Skeletal muscle tissue (tissue), 4 donors: ENCODE data around the gene SAMD3. TPM values are rescaled to one million over a fixed set of nuclear protein-coding genes. Genes with fewer than 3 reads are reported as not detected.
"Not testable (repeated sequence)": the region's sequence is repeated elsewhere in the genome, so short reads cannot be mapped to it uniquely, and the experiment has no call there.

ENCODE experiments used
- H3K27ac ChIP-seq: one replicate; pipeline ENCODE4 v1.7.0; 2013; ENCODE audit warnings: mild to moderate bottlenecking, low read depth, low read length, inconsistent platforms
- H3K27me3 ChIP-seq, 3 donors: one replicate each; pipeline ENCODE4 v1.7.0; 2013; ENCODE audit warnings: low read length in 3 of 3; ENCODE audit not compliant: control insufficient read depth in 3 of 3, insufficient read depth in 3 of 3
- H3K36me3 ChIP-seq, 3 donors: one replicate each; pipeline ENCODE4 v1.7.0; 2013; ENCODE audit warnings: low read length in 3 of 3; ENCODE audit not compliant: control insufficient read depth in 3 of 3, insufficient read depth in 3 of 3
- H3K4me1 ChIP-seq, 3 donors: one replicate each; pipeline ENCODE4 v1.7.0; 2013; ENCODE audit warnings: low read length in 3 of 3, mild to moderate bottlenecking in 3 of 3; ENCODE audit not compliant: control insufficient read depth in 3 of 3, insufficient read depth in 3 of 3
- H3K4me3 ChIP-seq, 3 donors: one replicate each; pipeline ENCODE4 v1.7.0; 2013; ENCODE audit warnings: low read length in 3 of 3
- H3K9ac ChIP-seq, 3 donors: one replicate each; pipeline ENCODE4 v1.7.0; 2013; ENCODE audit warnings: low read length in 3 of 3, mild to moderate bottlenecking in 3 of 3, moderate library complexity in 2 of 3, low read depth in 1 of 3
- H3K9me3 ChIP-seq, 3 donors: one replicate each; pipeline ENCODE4 v1.7.0; 2013; ENCODE audit warnings: low read length in 3 of 3; ENCODE audit not compliant: control insufficient read depth in 3 of 3
- total RNA-seq: library from RNA; depleted of rRNA; stranded (reverse); fragments of >200 nt; gene quantifications from one replicate; pipeline ENCODE4 v1.2.3, GENCODE V29; 2014
- donor health status: Osteomylitis.

SAMD3 gene
- total RNA-seq, 1 donor from 2014 or later: 8.9 TPM

DNA sequence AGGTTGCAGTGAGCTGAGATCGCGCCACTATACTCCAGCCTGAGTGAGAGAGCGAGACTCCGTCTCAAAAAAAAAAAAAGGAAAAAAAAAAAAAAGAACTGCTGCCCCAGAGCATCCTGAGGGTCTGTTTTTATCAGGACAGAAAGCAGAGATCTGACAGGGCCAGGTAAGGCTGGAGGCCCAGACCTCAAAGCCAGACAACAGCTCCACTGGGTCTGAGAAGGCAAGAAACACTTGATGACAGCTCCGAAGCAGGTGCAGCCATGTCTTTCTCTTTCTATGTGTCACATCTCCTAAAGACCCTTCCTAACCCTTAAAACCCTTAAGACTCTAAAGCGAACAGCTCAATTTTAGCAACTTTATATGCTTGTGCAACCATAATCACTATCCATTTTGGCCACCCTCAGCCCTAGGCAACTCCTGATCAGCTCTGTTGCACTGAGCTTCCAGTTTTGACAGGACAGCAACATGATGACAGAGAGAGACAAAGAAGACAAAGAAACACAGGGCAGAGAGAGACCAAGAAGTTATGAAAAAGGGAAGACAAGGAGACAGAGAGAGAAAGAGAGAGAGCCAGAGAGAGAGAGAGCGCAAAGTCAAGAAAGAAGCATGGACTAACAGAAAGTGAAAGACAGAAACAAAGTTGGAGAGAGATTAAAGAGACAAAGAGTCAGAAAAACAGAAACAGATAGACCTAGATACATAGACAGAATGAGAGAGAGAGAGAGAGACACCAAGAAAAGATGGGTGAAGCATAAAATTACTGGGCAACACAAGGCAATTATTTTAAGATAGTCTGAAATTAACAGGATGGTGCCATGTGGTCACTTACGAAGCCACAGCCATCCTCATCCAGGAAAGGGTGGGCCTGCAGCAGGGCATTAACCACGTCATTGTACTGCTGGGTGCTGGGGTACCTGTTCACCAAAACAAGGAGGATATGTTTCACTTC, 39.2 kb downstream of the SAMD3 start:
- Histone ChIP-seq H3K4me3 (no peak overlapping the region), H3K36me3 (no peaks in the 10 kb centered on the region), H3K4me1 (no peaks in the 10 kb centered on the region), H3K9me3 (no peaks in the 10 kb centered on the region), H3K9ac (no peak overlapping the region), H3K27me3 (no peaks in the 10 kb centered on the region), H3K27ac (no peak overlapping the region)

DNA sequence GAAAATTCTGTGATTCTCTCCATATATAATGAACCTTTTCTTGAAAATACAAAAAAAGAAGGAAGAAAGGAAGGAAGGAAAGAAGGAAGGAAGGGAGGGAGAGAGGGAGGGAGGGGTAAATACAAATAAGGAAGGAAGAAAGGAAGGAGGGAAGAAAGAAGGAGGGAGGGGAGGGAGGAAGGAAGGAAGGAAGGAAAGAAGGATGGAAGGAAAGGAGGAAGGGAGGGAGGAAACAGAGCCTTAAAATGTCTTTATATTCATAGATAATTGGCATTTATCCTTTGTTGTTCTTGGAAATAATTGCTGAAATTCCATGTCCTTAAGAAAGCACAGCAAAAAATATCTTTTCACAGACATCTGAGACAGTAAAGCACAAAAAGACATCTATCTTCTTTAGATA, 40.3 kb downstream of the SAMD3 start:
- Histone ChIP-seq H3K4me3 (no peak overlapping the region), H3K9me3 (no peaks in the 10 kb centered on the region), H3K9ac (no peak overlapping the region), H3K36me3 (no peaks in the 10 kb centered on the region), H3K4me1 (no peaks in the 10 kb centered on the region), H3K27ac (no peak overlapping the region), H3K27me3 (no peaks in the 10 kb centered on the region)

GRCh38 chr6:130178692-130179091, 44.1 kb downstream of the SAMD3 start:
- Histone ChIP-seq H3K4me3 (no peak overlapping the region), H3K27ac (no peak overlapping the region), H3K9ac (no peak overlapping the region), H3K9me3 (no peaks in the 10 kb centered on the region), H3K36me3 (no peaks in the 10 kb centered on the region), H3K4me1 (no peaks in the 10 kb centered on the region), H3K27me3 (no peaks in the 10 kb centered on the region)

DNA sequence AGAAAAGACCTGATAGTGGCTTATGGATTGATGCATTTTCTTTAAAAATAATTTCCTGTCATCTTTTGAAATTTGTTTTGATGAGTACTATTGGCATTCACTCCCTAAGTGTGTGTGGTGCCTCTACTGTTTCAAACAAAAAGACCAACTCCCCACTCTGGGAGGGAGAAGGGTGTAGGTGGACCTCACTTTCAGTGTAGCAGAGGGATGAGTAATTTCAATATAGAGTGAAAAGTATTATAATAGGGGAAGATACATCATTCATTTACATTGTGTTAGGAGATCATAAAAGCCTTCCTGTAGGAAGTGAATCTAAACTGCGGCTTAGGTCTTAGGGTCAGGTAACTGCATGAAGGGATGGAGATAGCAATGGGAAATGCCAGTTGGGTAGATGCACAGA, 46.4 kb downstream of the SAMD3 start:
- no peaks in the 10 kb centered on the region for H3K9me3 ChIP-seq
- no peaks in the 10 kb centered on the region for H3K27me3 ChIP-seq
- H3K4me1 ChIP-seq: no peaks in the 10 kb centered on the region
- no peaks in the 10 kb centered on the region for H3K36me3 ChIP-seq
- no peak overlapping the region for H3K27ac ChIP-seq
- no peak overlapping the region for H3K4me3 ChIP-seq
- H3K9ac ChIP-seq: no peak overlapping the region

DNA sequence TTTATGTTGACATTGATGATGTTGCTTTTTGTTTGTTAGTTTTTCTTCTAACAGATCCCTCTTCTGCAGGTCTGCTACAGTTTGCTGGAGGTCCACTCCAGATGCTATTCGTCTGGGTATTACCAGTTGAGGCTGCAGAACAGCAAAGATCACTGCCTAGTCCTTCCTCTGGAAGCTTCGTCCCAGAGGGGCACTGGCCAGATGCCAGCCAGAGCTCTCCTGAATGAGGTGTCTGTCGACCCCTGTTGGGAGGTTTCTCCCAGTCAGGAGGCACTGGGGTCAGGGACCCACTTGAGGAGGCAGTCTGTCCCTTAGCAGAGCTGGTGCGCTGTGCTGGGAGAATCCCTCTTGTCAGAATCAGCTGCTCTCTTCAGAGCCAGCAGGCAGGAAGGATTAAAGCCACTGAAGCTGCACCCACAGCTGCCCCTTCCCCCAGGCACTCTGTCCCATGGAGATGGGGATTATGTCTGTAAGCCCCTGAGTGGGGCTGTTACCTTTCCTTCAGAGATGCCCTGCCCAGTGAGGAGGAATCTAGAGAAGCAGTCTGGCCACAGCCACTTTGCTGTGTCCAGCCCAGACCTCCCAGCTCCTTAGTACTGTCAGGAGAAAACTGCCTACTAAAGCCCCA, 49.3 kb downstream of the SAMD3 start:
- not testable (repeated sequence) for H3K27me3 ChIP-seq, H3K4me3 ChIP-seq, H3K27ac ChIP-seq, H3K36me3 ChIP-seq, H3K9me3 ChIP-seq, H3K9ac ChIP-seq, H3K4me1 ChIP-seq

DNA sequence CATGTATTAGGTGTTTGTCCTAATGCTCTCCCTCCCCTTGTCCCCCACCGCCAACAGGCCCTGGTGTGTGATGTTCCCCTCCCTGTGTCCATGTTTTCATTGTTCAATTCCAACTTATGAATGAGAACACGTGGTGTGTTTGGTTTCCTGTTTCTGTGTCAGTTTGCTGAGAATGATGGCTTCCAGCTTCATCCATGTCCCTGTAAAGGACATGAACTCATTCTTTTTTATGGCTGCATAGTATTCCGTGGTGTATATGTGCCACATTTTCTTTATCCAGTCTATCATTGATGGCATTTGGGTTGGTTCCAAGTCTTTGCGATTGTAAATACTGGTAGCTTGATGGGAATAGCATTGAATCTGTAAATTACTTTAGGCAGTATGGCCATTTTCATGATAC, 52.6 kb downstream of the SAMD3 start:
- not testable (repeated sequence) for H3K9me3 ChIP-seq, H3K4me3 ChIP-seq, H3K27ac ChIP-seq, H3K36me3 ChIP-seq, H3K27me3 ChIP-seq, H3K9ac ChIP-seq, H3K4me1 ChIP-seq

DNA sequence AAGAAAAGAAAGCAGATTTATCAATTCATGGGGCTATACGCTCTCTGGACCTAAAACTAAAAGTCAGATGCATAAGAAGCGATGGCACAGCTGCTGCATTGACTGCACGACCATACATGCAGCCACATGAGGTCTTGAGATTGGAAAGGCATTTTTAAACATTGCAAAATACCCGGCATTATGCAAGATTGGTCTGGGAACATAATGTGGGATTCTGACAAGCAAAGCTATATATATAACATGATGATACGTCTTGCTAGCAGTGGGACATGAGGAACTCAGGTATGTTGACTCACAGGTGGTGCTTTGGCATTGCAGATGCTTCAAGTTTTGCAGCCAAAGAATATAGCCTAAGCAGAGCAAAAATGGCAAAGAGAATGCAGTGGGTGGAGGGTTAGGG, 55.1 kb downstream of the SAMD3 start:
- Histone ChIP-seq H3K9me3 (no peaks in the 10 kb centered on the region), H3K4me1 (no peaks in the 10 kb centered on the region), H3K9ac (no peak overlapping the region), H3K36me3 (no peaks in the 10 kb centered on the region), H3K4me3 (no peak overlapping the region), H3K27ac (no peak overlapping the region), H3K27me3 (no peaks in the 10 kb centered on the region)

DNA sequence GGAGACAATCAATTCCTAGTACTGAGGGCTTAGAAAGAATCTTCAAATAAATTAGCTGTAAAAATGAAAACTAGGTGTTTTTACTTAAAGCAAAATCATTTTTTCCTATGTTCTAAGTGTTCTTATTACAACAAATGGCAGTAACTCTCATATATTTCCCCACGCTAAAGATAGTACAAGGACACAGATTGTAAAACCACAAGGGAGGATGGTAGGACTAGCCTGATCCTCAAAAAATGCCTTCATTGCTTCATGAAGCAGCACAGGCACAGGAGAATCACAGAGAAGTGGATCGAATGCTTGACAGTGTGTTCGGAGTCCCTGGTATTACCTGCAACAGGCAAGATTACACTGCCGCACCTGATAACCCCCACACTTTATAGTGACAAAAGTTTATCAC, 58.5 kb downstream of the SAMD3 start:
- Histone ChIP-seq H3K27ac (no peak overlapping the region), H3K36me3 (no peaks in the 10 kb centered on the region), H3K4me1 (no peaks in the 10 kb centered on the region), H3K4me3 (no peak overlapping the region), H3K9ac (no peak overlapping the region), H3K27me3 (no peaks in the 10 kb centered on the region), H3K9me3 (no peaks in the 10 kb centered on the region)

GRCh38 chr6:130163266-130163665, 59.5 kb downstream of the SAMD3 start:
- Histone ChIP-seq H3K27me3 (no peaks in the 10 kb centered on the region), H3K27ac (no peak overlapping the region), H3K9ac (no peak overlapping the region), H3K4me3 (no peak overlapping the region), H3K4me1 (no peaks in the 10 kb centered on the region), H3K36me3 (no peaks in the 10 kb centered on the region), H3K9me3 (no peaks in the 10 kb centered on the region)

DNA sequence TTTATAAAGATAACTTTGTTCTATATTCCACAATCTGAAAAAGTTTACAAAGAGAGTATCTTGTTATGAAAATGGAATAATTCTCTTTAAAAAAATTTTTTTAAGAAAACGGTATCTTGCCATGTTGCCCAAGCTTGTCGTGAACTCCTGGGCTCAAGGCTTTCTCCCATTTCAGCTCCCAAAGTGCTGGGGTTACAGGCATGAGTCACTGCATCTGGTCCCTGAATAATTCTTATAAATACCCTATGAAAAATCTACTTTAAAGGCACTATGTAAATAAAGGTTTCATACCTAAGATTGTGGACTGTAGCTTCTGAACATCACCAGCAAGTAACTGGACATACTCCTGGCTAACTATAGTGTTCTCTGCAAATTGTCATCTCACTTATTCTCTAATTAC, 60.3 kb downstream of the SAMD3 start:
- Histone ChIP-seq H3K36me3 (no peaks in the 10 kb centered on the region), H3K27ac (no peak overlapping the region), H3K27me3 (no peaks in the 10 kb centered on the region), H3K4me3 (no peak overlapping the region), H3K9ac (no peak overlapping the region), H3K4me1 (no peaks in the 10 kb centered on the region), H3K9me3 (no peaks in the 10 kb centered on the region)
